H1 (cell line): Measurements from ENCODE around the gene MVP. TPM values are rescaled to one million over a fixed set of nuclear protein-coding genes. Genes with fewer than 3 reads are reported as not detected.

Experiments used
- CTCF ChIA-PET: fragments of 300-600 bp; sonication (Branson Sonifier 250); formaldehyde crosslinking; loops from one replicate; lab custom pipeline; 2021; ENCODE audit not compliant: partially characterized antibody; lab: Charles Lee
- POLR2A ChIA-PET: fragments of 300-600 bp; sonication (Branson Sonifier 250); formaldehyde crosslinking; loops from one replicate; lab custom pipeline; 2021; ENCODE audit warnings: inconsistent platforms; ENCODE audit not compliant: partially characterized antibody; lab: Charles Lee
- DNase-seq, 2 experiments: peaks; one replicate each; pipeline versions ENCODE4 v3.0.0 to v3.0.0-alpha.2; 2010 to 2022; ENCODE audit warnings: low spot score in 2 of 2, low read depth in 1 of 2, mixed read lengths in 1 of 2
- FAIRE-seq: peaks from 2 replicates; lab custom pipeline; 2011; peaks lifted over from hg19 to GRCh38; lab: Jason Lieb, UNC
- H2AFZ ChIP-seq: 2 replicates; pipeline ENCODE4 v1.8.1; 2012; ENCODE audit warnings: low read length, inconsistent platforms
- H2AK5ac ChIP-seq: 2 replicates; pipeline ENCODE4 v1.6.1; 2013; ENCODE audit warnings: low read depth, low read length
- H2BK120ac ChIP-seq: replicated peaks from 2 replicates; pipeline ENCODE3; 2013; ENCODE audit warnings: low read depth, low read length, inconsistent platforms
- H2BK12ac ChIP-seq: 2 replicates; pipeline ENCODE4 v1.6.1; 2013; ENCODE audit warnings: low read depth, low read length
- H2BK15ac ChIP-seq: 2 replicates; pipeline ENCODE4 v1.6.1; 2013; ENCODE audit warnings: low read length
- H2BK20ac ChIP-seq: 2 replicates; pipeline ENCODE4 v1.6.1; 2013; ENCODE audit warnings: low read length
- H2BK5ac ChIP-seq: 2 replicates; pipeline ENCODE4 v1.6.1; 2013; ENCODE audit warnings: low read depth, low read length
- H3K14ac ChIP-seq: 2 replicates; pipeline ENCODE4 v1.6.1; 2013; ENCODE audit warnings: inconsistent platforms; ENCODE audit not compliant: insufficient read length
- H3K18ac ChIP-seq: 2 replicates; pipeline ENCODE4 v1.6.1; 2013; ENCODE audit warnings: low read length; ENCODE audit errors: extremely low read depth
- H3K23ac ChIP-seq: 2 replicates; pipeline ENCODE4 v1.6.1; 2013; ENCODE audit warnings: inconsistent platforms; ENCODE audit not compliant: insufficient read length
- H3K23me2 ChIP-seq: 2 replicates; pipeline ENCODE4 v1.6.1; 2013; ENCODE audit warnings: low read depth, low read length
- H3K27ac ChIP-seq: 2 replicates; pipeline ENCODE4 v1.6.1; 2011; ENCODE audit warnings: low read depth, low read length, inconsistent platforms
- H3K27me3 ChIP-seq, 4 experiments: replicated peaks in 1 of 4; 1 replicate in 1 of 4; 2 replicates in 3 of 4; pipeline versions ENCODE4 v1.6.1 to v1.8.1; 2011 to 2013; ENCODE audit warnings: low read length in 3 of 4, mild to moderate bottlenecking in 3 of 4, inconsistent platforms in 2 of 4, mixed read lengths in 2 of 4, moderate library complexity in 1 of 4; ENCODE audit not compliant: control insufficient read depth in 3 of 4, insufficient read depth in 3 of 4; ENCODE audit errors: extremely low read depth in 1 of 4
- H3K36me3 ChIP-seq, 4 experiments: 2 replicates each; pipeline versions ENCODE4 v1.6.1 to v1.8.1; 2011 to 2013; ENCODE audit warnings: mild to moderate bottlenecking in 4 of 4, low read length in 3 of 4, moderate library complexity in 2 of 4, control low read depth in 1 of 4, inconsistent platforms in 1 of 4; ENCODE audit not compliant: insufficient read depth in 4 of 4, control insufficient read depth in 2 of 4
- H3K4ac ChIP-seq: replicated peaks from 2 replicates; pipeline ENCODE3; 2013; ENCODE audit warnings: low read length, low read depth, mixed read lengths, inconsistent platforms; ENCODE audit not compliant: insufficient read length
- H3K4me1 ChIP-seq, 4 experiments: replicated peaks in 1 of 4; 1 replicate in 1 of 4; 2 replicates in 3 of 4; pipeline versions ENCODE4 v1.6.1 to v1.8.1; 2011 to 2013; ENCODE audit warnings: low read length in 3 of 4, inconsistent platforms in 2 of 4, mixed read lengths in 1 of 4; ENCODE audit not compliant: insufficient read depth in 4 of 4, control insufficient read depth in 3 of 4
- H3K4me2 ChIP-seq, 2 experiments: 2 replicates each; pipeline versions ENCODE4 v1.6.1 to v1.8.1; 2011 to 2013; ENCODE audit warnings: low read depth in 2 of 2, low read length in 2 of 2, control low read depth in 1 of 2, inconsistent platforms in 1 of 2, mild to moderate bottlenecking in 1 of 2; ENCODE audit not compliant: insufficient read depth in 1 of 2
- H3K4me3 ChIP-seq, 4 experiments: fragments of 200-600, 300-600 bp in 1 of 4; sonication (generic), shearing (Covaris generic), sonication (Bioruptor Twin) in 1 of 4; 2 replicates each; pipeline versions ENCODE4 v1.5.1 to v1.8.1; 2011 to 2016; ENCODE audit warnings: low read length in 4 of 4, low read depth in 3 of 4, control low read depth in 2 of 4, inconsistent platforms in 2 of 4, mild to moderate bottlenecking in 2 of 4, mixed read lengths in 1 of 4, moderate library complexity in 1 of 4; ENCODE audit not compliant: insufficient read depth in 2 of 4; ENCODE audit errors: extremely low read depth in 1 of 4
- H3K56ac ChIP-seq: replicated peaks from 2 replicates; pipeline ENCODE3; 2013; ENCODE audit warnings: low read depth, mild to moderate bottlenecking, mixed read lengths, low read length, inconsistent platforms; ENCODE audit not compliant: insufficient read length
- H3K79me1 ChIP-seq: 2 replicates; pipeline ENCODE4 v1.6.1; 2013; ENCODE audit warnings: low read depth, low read length, control low read depth
- H3K79me2 ChIP-seq, 2 experiments: 2 replicates each; pipeline versions ENCODE4 v1.6.1 to v1.8.1; 2012 to 2013; ENCODE audit warnings: low read length in 2 of 2, mild to moderate bottlenecking in 2 of 2, inconsistent platforms in 1 of 2; ENCODE audit not compliant: insufficient read depth in 2 of 2, control insufficient read depth in 1 of 2
- H3K9ac ChIP-seq, 4 experiments: replicated peaks in 1 of 4; 1 replicate in 1 of 4; 2 replicates in 3 of 4; pipeline versions ENCODE4 v1.6.1 to v1.8.1; 2011 to 2013; ENCODE audit warnings: low read depth in 3 of 4, low read length in 3 of 4, control low read depth in 2 of 4, mild to moderate bottlenecking in 2 of 4, moderate library complexity in 2 of 4, inconsistent platforms in 1 of 4; ENCODE audit errors: extremely low read depth in 1 of 4
- H3K9me3 ChIP-seq, 2 experiments: 2 replicates each; pipeline versions ENCODE4 v1.6.1 to v1.8.1; 2012 to 2013; ENCODE audit warnings: mild to moderate bottlenecking in 2 of 2, moderate library complexity in 2 of 2, control low read depth in 1 of 2, inconsistent platforms in 1 of 2, low read depth in 1 of 2, low read length in 1 of 2, mixed read lengths in 1 of 2; ENCODE audit not compliant: insufficient read depth in 2 of 2
- H4K20me1 ChIP-seq, 2 experiments: replicated peaks in 1 of 2; 2 replicates each; pipeline versions ENCODE3 to v1.8.1; 2011 to 2013; ENCODE audit warnings: inconsistent platforms in 2 of 2, low read length in 2 of 2, mild to moderate bottlenecking in 1 of 2; ENCODE audit not compliant: insufficient read depth in 2 of 2, control insufficient read depth in 1 of 2
- H4K5ac ChIP-seq: 2 replicates; pipeline ENCODE4 v1.6.1; 2013; ENCODE audit warnings: low read length, low read depth, mixed read lengths, inconsistent platforms; ENCODE audit not compliant: insufficient read length
- H4K8ac ChIP-seq: 2 replicates; pipeline ENCODE4 v1.8.0; 2013; ENCODE audit warnings: mild to moderate bottlenecking, moderate library complexity, low read length, inconsistent platforms; ENCODE audit not compliant: insufficient read depth; ENCODE audit errors: extremely low read depth
- H4K91ac ChIP-seq: replicated peaks from 2 replicates; pipeline ENCODE3; 2013; ENCODE audit warnings: low read length, mixed read lengths, inconsistent platforms; ENCODE audit not compliant: insufficient read length
- ATF3 ChIP-seq: IDR thresholded peaks from 2 replicates; pipeline ENCODE4 v1.6.1; 2011; ENCODE audit warnings: low read depth, mild to moderate bottlenecking, low read length; ENCODE audit not compliant: insufficient read depth
- BRCA1 ChIP-seq: IDR thresholded peaks from 2 replicates; pipeline ENCODE4 v1.6.1; 2012; ENCODE audit warnings: low read depth, low read length, improper control_type of control experiment
- CBX8 ChIP-seq: fragments of 300-800, 300-1000 bp; sonication (generic); IDR thresholded peaks from 2 replicates; pipeline ENCODE4 v1.7.1; 2016; ENCODE audit warnings: low read depth, low read length, borderline replicate concordance
- CEBPB ChIP-seq: IDR thresholded peaks from 2 replicates; pipeline ENCODE4 v1.6.1; 2012; ENCODE audit warnings: low read depth, low read length
- EZH2 ChIP-seq: fragments of 200-600 bp; sonication (generic); IDR thresholded peaks from 2 replicates; pipeline ENCODE4 v1.7.1; 2012; ENCODE audit warnings: low read depth, mild to moderate bottlenecking, moderate library complexity, low read length, inconsistent platforms; ENCODE audit not compliant: severe bottlenecking
- GABPA ChIP-seq: IDR thresholded peaks from 2 replicates; pipeline ENCODE4 v1.6.1; 2011; ENCODE audit warnings: mild to moderate bottlenecking, low read length, moderate library complexity, borderline replicate concordance; ENCODE audit not compliant: insufficient read depth
- HDAC2 ChIP-seq, 2 experiments: fragments of 300-600 bp in 1 of 2; sonication (generic) in 1 of 2; IDR thresholded peaks; 2 replicates each; pipeline ENCODE4 v1.6.1; 2011 to 2012; ENCODE audit warnings: low read depth in 2 of 2, low read length in 2 of 2, mild to moderate bottlenecking in 2 of 2, moderate library complexity in 2 of 2, borderline replicate concordance in 1 of 2, inconsistent platforms in 1 of 2
- JUND ChIP-seq: IDR thresholded peaks from 2 replicates; pipeline ENCODE4 v1.6.1; 2011; ENCODE audit warnings: mild to moderate bottlenecking, improper control_type of control experiment, low read length
- KDM1A ChIP-seq: fragments of 200-600, 300-600 bp; sonication (generic); IDR thresholded peaks from 2 replicates; pipeline ENCODE4 v1.7.1; 2016; ENCODE audit warnings: mild to moderate bottlenecking, low read length, borderline replicate concordance
- MAFK ChIP-seq: IDR thresholded peaks from 2 replicates; pipeline ENCODE4 v1.6.1; 2012; ENCODE audit warnings: low read depth, mild to moderate bottlenecking, improper control_type of control experiment, low read length
- PHF8 ChIP-seq: fragments of 200-600 bp; sonication (generic); conservative IDR thresholded peaks from 2 replicates; pipeline ENCODE4 v1.7.1; 2012; ENCODE audit warnings: low read depth, mild to moderate bottlenecking, inconsistent platforms, low read length, moderate library complexity
- RFX5 ChIP-seq: IDR thresholded peaks from 2 replicates; pipeline ENCODE4 v1.6.1; 2011; ENCODE audit warnings: low read depth, low read length, improper control_type of control experiment, borderline replicate concordance
- SIX5 ChIP-seq: IDR thresholded peaks from 2 replicates; pipeline ENCODE4 v1.6.1; 2011; ENCODE audit warnings: mild to moderate bottlenecking, low read depth, low read length
- WGBS, 2 experiments: shearing (Covaris generic) in 1 of 2; methylation state at CpG; one replicate each; pipeline versions ENCODE4 v1.1.6 to v1.1.7; 2013 to 2015; ENCODE audit warnings: low lambda C conversion rate in 2 of 2, mixed read lengths in 2 of 2, inconsistent platforms in 1 of 2, low coverage in 1 of 2, missing lambda C conversion rate in 1 of 2; ENCODE audit not compliant: insufficient replicate concordance in 2 of 2, insufficient coverage in 1 of 2, insufficient read length in 1 of 2; ENCODE audit errors: extremely low coverage in 1 of 2, missing lambda C conversion rate in 1 of 2; 5-methylcytosine and 5-hydroxymethylcytosine counted together
- polyA plus RNA-seq, 7 experiments: library from polyadenylated mRNA; depleted of rRNA in 3 of 7; stranded (reverse) in 5 of 7; unstranded in 2 of 7; fragments of >200 nt in 5 of 7; fragments of 200-250 nt in 2 of 7; gene quantifications; 1 replicate in 5 of 7; 2 replicates in 1 of 7; 4 replicates in 1 of 7; pipeline versions ENCODE4 v1.2.1 to v1.2.3, GENCODE V29; 2011 to 2013; ENCODE audit warnings: missing spikeins in 2 of 7, mixed read lengths in 2 of 7
- total RNA-seq: library from RNA; stranded (reverse); fragmentation: NEBNext Ultra II Directional; extraction: Animal tissue kit (Norgen Biotek cat#: 25700); gene quantifications from 2 replicates; pipeline ENCODE4 v1.2.1, GENCODE V29; 2021

MVP gene
- total and polyA plus RNA-seq, 2 of the 8 experiments (the other 6 are each of a cell fraction or from before 2014, with no cell fraction given), result 1.9 TPM

GRCh38 chr16:29843931-29844330, 23.7 kb downstream of the MVP start:
- Histone ChIP-seq H3K79me1 (no peaks in the 10 kb centered on the region), H4K20me1 (no peaks in the 10 kb centered on the region), H4K8ac (no peak overlapping the region), H2AFZ (no peak overlapping the region), H3K4me3 (no peak overlapping the region), H3K27me3 (no peaks in the 10 kb centered on the region), H3K18ac (no peak overlapping the region), H3K23ac (no peak overlapping the region), H3K56ac (no peak overlapping the region), H2BK5ac (no peak overlapping the region), H3K14ac (no peak overlapping the region), H2BK20ac (no peak overlapping the region), H4K91ac (no peak overlapping the region), H3K23me2 (no peaks in the 10 kb centered on the region), H3K9ac (no peak overlapping the region), H3K4ac (no peak overlapping the region), H2AK5ac (no peak overlapping the region), H2BK12ac (0 out of 2 replicates have a peak overlapping the region, but pooled peaks have one; percentile 9), H3K4me2 (no peak overlapping the region), H3K79me2 (no peaks in the 10 kb centered on the region), H3K36me3 (no peaks in the 10 kb centered on the region), H3K4me1 (no peaks in the 10 kb centered on the region; a peak in 2 of 7 replicates), H3K27ac (no peak overlapping the region), H3K9me3 (no peaks in the 10 kb centered on the region), H2BK15ac (no peak overlapping the region), H4K5ac (no peak overlapping the region), H2BK120ac (no peak overlapping the region)
- POLR2A ChIA-PET, result interaction anchor here (0.9 to 12.7 kb wide), 5 partner anchors 9 to 165 kb away, joined by 3 to 167 read pairs (median 3); partner anchors contain the start of genes CDIPT, MVP, PAGR1 and QPRT
- no peak for DNase-seq
- no peak for FAIRE-seq
- WGBS, 2 experiments, result 89% methylated on average over 8 of the region's 8 CpGs; no CpG with 5 or more reads in 1 of the 2 experiments
- CTCF ChIA-PET, result interaction anchor here (0.9 to 3.4 kb wide), 5 partner anchors 13 to 58 kb away, joined by 3 to 16 read pairs (median 4); partner anchors contain the start of gene MVP
- TF ChIP-seq SIX5, result no peak
- no peak for TF ChIP-seq ATF3
- TF ChIP-seq CBX8, result no peak
- no peak for TF ChIP-seq BRCA1
- TF ChIP-seq GABPA, result no peak
- no peak for TF ChIP-seq HDAC2 (IDR thresholded peaks at IDR 0.05; ENCODE audit: borderline replicate concordance in 1 of 2, low read depth in 2 of 2, low read length in 2 of 2)
- TF ChIP-seq KDM1A, result no peak
- no peak for TF ChIP-seq RFX5
- TF ChIP-seq MAFK, result no peak
- TF ChIP-seq CEBPB, result no peak
- TF ChIP-seq PHF8, result no peak
- no peak for TF ChIP-seq EZH2
- TF ChIP-seq JUND, result no peak
